ENCODE measurements around the gene DCAF5. TPM values are rescaled to one million over a fixed set of nuclear protein-coding genes. Genes with fewer than 3 reads are reported as not detected.
"Not testable (repeated sequence)": the region's sequence is repeated elsewhere in the genome, so short reads cannot be mapped to it uniquely, and the experiment has no call there.

DCAF5 gene
- polyA plus RNA-seq, 1 donor = 66.6 TPM

GRCh38 chr14:69105326-69105725 lies 47.6 kb downstream of the DCAF5 start:
- DNase-seq = no peak

- DNase-seq = peak; percentile 25
Observed at GRCh38 chr14:69101331-69101826, 51.5 kb downstream of the DCAF5 start.

GRCh38 chr14:69097974-69098373 lies 54.9 kb downstream of the DCAF5 start:
- DNase-seq = no peak

GRCh38 chr14:69096781-69097475 lies 56.0 kb downstream of the DCAF5 start:
- DNase-seq = peak; percentile 22

GRCh38 chr14:69096246-69096645 lies 56.7 kb downstream of the DCAF5 start:
- no peak for DNase-seq

- DNase-seq = no peak
Observed at GRCh38 chr14:69094481-69094880, 58.4 kb downstream of the DCAF5 start.

GRCh38 chr14:69093631-69094421 lies 59.1 kb downstream of the DCAF5 start:
- DNase-seq = no peak

- DNase-seq = no peak
Observed at GRCh38 chr14:69092840-69093422, 60.0 kb downstream of the DCAF5 start.

- DNase-seq = no peak
Observed at GRCh38 chr14:69091695-69092094, 61.2 kb downstream of the DCAF5 start.

- DNase-seq = no peak
Observed at GRCh38 chr14:69091006-69091405, 61.9 kb downstream of the DCAF5 start.

- DNase-seq = no peak
Observed at GRCh38 chr14:69090187-69090789, 62.6 kb downstream of the DCAF5 start.

- no peak for DNase-seq
Observed at GRCh38 chr14:69089046-69089445, 63.9 kb downstream of the DCAF5 start.

- DNase-seq = no peak
Observed at GRCh38 chr14:69088586-69088985, 64.3 kb downstream of the DCAF5 start.

- DNase-seq = no peak
Observed at GRCh38 chr14:69087061-69087461, 65.9 kb downstream of the DCAF5 start.

GRCh38 chr14:69086537-69086936 lies 66.4 kb downstream of the DCAF5 start:
- no peak for DNase-seq

- no peak for DNase-seq
Observed at GRCh38 chr14:69084023-69084422, 68.9 kb downstream of the DCAF5 start.

GRCh38 chr14:69083181-69083580 lies 69.7 kb downstream of the DCAF5 start:
- no peak for DNase-seq

- no peak for DNase-seq
Observed at GRCh38 chr14:69081271-69081670, 71.6 kb downstream of the DCAF5 start.

GRCh38 chr14:69079747-69080146 lies 73.2 kb downstream of the DCAF5 start:
- DNase-seq = no peak

- peak; percentile 40 for DNase-seq
Observed at GRCh38 chr14:69079188-69079742, 73.7 kb downstream of the DCAF5 start.

GRCh38 chr14:69077841-69078240 lies 75.1 kb downstream of the DCAF5 start:
- no peak for DNase-seq

GRCh38 chr14:69077185-69077584 lies 75.7 kb downstream of the DCAF5 start:
- DNase-seq = not testable (repeated sequence)

Measured in left kidney (tissue), 2 donors.